Measurements from ENCODE around the gene BAZ1A. TPM values are rescaled to one million over a fixed set of nuclear protein-coding genes. Genes with fewer than 3 reads are reported as not detected.
A peak's percentile ranks its signal among the peaks of the same experiment; 100 is the strongest.

BAZ1A gene
- polyA plus RNA-seq, 1 donor from 2014 or later = 18.1 TPM

DNA sequence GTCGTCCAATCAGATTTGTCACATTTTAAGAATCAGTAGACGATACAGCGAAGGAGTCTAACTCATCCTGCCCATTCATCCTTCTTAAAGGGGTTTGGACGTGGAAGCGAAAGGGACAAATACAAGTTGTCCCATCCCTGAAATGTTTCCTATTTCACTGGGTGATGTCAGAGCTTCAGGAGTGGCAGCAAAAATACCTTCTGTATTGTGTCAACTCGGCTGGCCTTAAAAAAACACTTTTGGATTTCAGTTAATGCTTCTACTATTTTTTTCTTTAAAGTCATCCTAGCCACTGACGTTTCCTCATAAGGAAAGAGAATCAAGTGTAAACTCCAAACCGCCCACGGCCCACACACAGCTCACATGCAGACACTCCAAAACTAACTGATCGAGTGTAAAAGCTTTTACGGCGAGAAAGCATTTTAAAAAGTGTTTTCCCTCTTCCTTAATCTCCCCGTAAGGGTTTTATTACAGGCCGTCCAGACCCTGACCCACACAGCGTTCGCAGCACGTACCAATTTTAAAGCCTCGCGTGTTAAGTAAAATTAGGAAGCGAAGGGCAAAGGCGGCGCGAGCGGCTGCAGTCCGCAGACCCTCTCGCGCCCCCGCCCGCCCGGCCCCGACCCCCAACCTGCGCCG is 161.4 kb downstream of the BAZ1A start:
- Histone ChIP-seq H3K9ac (ENCODE audit: low read length) (peak overlapping the region; percentile 84), H3K27me3 (ENCODE audit: insufficient read depth, low read depth, low read length) (no peaks in the 10 kb centered on the region), H3K79me2 (replicated peaks; ENCODE audit: insufficient read depth, low read length) (peaks cover 11% of the 10 kb centered on the region), H2AFZ (ENCODE audit: low read depth, low read length) (peak overlapping the region; percentile 81), H3K4me2 (ENCODE audit: low read length) (peak overlapping the region; percentile 61), H3K36me3 (ENCODE audit: insufficient read depth, low read length) (peaks cover 6% of the 10 kb centered on the region), H3F3A (ENCODE audit: insufficient read depth, low read length, poor library complexity, severe bottlenecking) (no peaks in the 10 kb centered on the region), H3K27ac (ENCODE audit: low read length) (peak overlapping the region; percentile 53), H3K9me2 (ENCODE audit: insufficient read depth, low read length) (no peaks in the 10 kb centered on the region), H3K4me3 (ENCODE audit: low read length) (peak overlapping the region; percentile 83), H3K9me3 (ENCODE audit: low read length) (no peaks in the 10 kb centered on the region), H4K20me1 (ENCODE audit: insufficient read depth) (no peaks in the 10 kb centered on the region)
- TF ChIP-seq EZH2 (IDR thresholded peaks at IDR 0.05; ENCODE audit: borderline replicate concordance, insufficient read depth, low read length, poor library complexity, severe bottlenecking) (no peak), MXI1 (conservative IDR thresholded peaks at IDR 0.05; ENCODE audit: poor library complexity, severe bottlenecking) (peak; percentile 9), TAF1 (IDR thresholded peaks at IDR 0.05; ENCODE audit: low read depth) (peak; percentile 17)

DNA sequence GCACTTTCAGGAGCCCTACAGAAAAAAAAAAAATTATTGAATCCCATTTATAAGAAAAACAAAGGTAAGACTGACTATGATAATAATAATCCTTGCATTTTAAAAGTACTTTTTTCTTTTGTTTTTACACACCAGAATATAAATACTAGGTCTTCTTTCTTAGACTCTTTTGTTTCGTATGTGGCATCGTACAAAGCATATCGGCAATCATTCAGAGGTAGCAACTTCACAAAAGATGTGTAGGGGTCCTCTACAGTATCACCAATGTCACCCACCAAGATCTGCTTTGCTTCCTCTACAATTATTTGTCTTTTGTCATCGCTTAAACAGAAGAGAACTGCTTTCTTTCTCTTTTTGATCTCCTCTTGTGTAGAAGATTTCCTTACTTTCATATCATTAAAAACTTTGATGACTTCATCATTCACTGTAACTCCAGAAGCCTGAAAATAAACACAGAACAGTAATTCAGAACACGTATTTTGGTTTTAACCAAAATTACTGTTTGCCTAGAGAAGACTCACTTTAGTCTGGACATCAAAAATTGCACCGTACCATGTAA is 162.0 kb downstream of the BAZ1A start:
- Histone ChIP-seq H4K20me1 (ENCODE audit: insufficient read depth) (no peaks in the 10 kb centered on the region), H3K9me3 (ENCODE audit: low read length) (no peaks in the 10 kb centered on the region), H3K9me2 (ENCODE audit: insufficient read depth, low read length) (no peaks in the 10 kb centered on the region), H3K36me3 (ENCODE audit: insufficient read depth, low read length) (peaks cover 6% of the 10 kb centered on the region), H3K79me2 (replicated peaks; ENCODE audit: insufficient read depth, low read length) (peaks cover 11% of the 10 kb centered on the region), H3F3A (ENCODE audit: insufficient read depth, low read length, poor library complexity, severe bottlenecking) (no peaks in the 10 kb centered on the region), H3K4me3 (ENCODE audit: low read length) (peak overlapping the region; percentile 83), H2AFZ (ENCODE audit: low read depth, low read length) (peak overlapping the region; percentile 78), H3K4me2 (ENCODE audit: low read length) (peak overlapping the region; percentile 61), H3K9ac (ENCODE audit: low read length) (peak overlapping the region; percentile 84), H3K27me3 (ENCODE audit: insufficient read depth, low read depth, low read length) (no peaks in the 10 kb centered on the region), H3K27ac (ENCODE audit: low read length) (no peak overlapping the region)
- TF ChIP-seq TAF1 (IDR thresholded peaks at IDR 0.05; ENCODE audit: low read depth) (no peak), CTCF (IDR thresholded peaks at IDR 0.05; ENCODE audit: poor library complexity, severe bottlenecking) (no peak), MXI1 (conservative IDR thresholded peaks at IDR 0.05; ENCODE audit: poor library complexity, severe bottlenecking) (no peak), EZH2 (IDR thresholded peaks at IDR 0.05; ENCODE audit: borderline replicate concordance, insufficient read depth, low read length, poor library complexity, severe bottlenecking) (no peak), EP300 (conservative IDR thresholded peaks at IDR 0.05; ENCODE audit: poor library complexity, severe bottlenecking) (no peak), RAD21 (conservative IDR thresholded peaks at IDR 0.05) (no peak), POLR2AphosphoS5 (IDR thresholded peaks at IDR 0.05) (no peak), SMC3 (conservative IDR thresholded peaks at IDR 0.05; ENCODE audit: poor library complexity) (no peak)
- TF ChIP-seq, protein P1, sequence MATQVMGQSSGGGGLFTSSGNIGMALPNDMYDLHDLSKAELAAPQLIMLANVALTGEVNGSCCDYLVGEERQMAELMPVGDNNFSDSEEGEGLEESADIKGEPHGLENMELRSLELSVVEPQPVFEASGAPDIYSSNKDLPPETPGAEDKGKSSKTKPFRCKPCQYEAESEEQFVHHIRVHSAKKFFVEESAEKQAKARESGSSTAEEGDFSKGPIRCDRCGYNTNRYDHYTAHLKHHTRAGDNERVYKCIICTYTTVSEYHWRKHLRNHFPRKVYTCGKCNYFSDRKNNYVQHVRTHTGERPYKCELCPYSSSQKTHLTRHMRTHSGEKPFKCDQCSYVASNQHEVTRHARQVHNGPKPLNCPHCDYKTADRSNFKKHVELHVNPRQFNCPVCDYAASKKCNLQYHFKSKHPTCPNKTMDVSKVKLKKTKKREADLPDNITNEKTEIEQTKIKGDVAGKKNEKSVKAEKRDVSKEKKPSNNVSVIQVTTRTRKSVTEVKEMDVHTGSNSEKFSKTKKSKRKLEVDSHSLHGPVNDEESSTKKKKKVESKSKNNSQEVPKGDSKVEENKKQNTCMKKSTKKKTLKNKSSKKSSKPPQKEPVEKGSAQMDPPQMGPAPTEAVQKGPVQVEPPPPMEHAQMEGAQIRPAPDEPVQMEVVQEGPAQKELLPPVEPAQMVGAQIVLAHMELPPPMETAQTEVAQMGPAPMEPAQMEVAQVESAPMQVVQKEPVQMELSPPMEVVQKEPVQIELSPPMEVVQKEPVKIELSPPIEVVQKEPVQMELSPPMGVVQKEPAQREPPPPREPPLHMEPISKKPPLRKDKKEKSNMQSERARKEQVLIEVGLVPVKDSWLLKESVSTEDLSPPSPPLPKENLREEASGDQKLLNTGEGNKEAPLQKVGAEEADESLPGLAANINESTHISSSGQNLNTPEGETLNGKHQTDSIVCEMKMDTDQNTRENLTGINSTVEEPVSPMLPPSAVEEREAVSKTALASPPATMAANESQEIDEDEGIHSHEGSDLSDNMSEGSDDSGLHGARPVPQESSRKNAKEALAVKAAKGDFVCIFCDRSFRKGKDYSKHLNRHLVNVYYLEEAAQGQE (IDR thresholded peaks at IDR 0.05; ENCODE audit: borderline replicate concordance) = no peak
